CD4-positive, alpha-beta T cell (primary cell): ENCODE results near the gene MXI1. TPM values are rescaled to one million over a fixed set of nuclear protein-coding genes. Genes with fewer than 3 reads are reported as not detected.

Experiments
- ATAC-seq: fragments of 200-7000 bp; cut with Tn5 transposase; one replicate; pipeline ENCODE4 v1.10.0; 2022; ENCODE audit warnings: mild to moderate bottlenecking; ENCODE audit not compliant: poor library complexity
- CTCF ChIA-PET: fragments of 350-600 bp; sonication (Branson Sonifier 250); formaldehyde crosslinking; loops from one replicate; lab custom pipeline; 2021; ENCODE audit warnings: antibody characterized with exemption, inconsistent platforms; lab: Charles Lee
- POLR2A ChIA-PET: fragments of 350-600 bp; sonication (Branson Sonifier 250); formaldehyde crosslinking; loops from one replicate; lab custom pipeline; 2021; ENCODE audit warnings: antibody characterized with exemption, inconsistent platforms; lab: Charles Lee
- DNase-seq, 14 experiments: peaks; one replicate each; pipeline ENCODE4 v3.0.0-alpha.2; 2013 to 2020; ENCODE audit warnings: mixed read lengths in 2 of 14
- H3K27ac ChIP-seq, 2 donors: one replicate each; pipeline versions ENCODE4 v1.5.1 to v1.7.0; 2013; ENCODE audit warnings: low read length in 2 of 2, low read depth in 1 of 2, mild to moderate bottlenecking in 1 of 2
- H3K27me3 ChIP-seq, 2 experiments: 1 replicate in 1 of 2; 2 replicates in 1 of 2; pipeline versions ENCODE4 v1.6.1 to v1.7.0; 2013; ENCODE audit warnings: low read length in 2 of 2, control low read depth in 1 of 2, mild to moderate bottlenecking in 1 of 2, moderate library complexity in 1 of 2; ENCODE audit not compliant: insufficient read depth in 2 of 2, control insufficient read depth in 1 of 2
- H3K36me3 ChIP-seq: one replicate; pipeline ENCODE4 v1.6.1; 2013; ENCODE audit warnings: low read length, control low read depth; ENCODE audit not compliant: insufficient read depth
- H3K4me1 ChIP-seq: one replicate; pipeline ENCODE4 v1.6.1; 2013; ENCODE audit warnings: low read length, control low read depth; ENCODE audit not compliant: insufficient read depth
- H3K4me3 ChIP-seq: one replicate; pipeline ENCODE4 v1.5.1; 2013; ENCODE audit warnings: mild to moderate bottlenecking, low read length, moderate library complexity
- H3K9me3 ChIP-seq, 2 experiments: 1 replicate in 1 of 2; 2 replicates in 1 of 2; pipeline versions ENCODE4 v1.6.1 to v1.7.0; 2013; ENCODE audit warnings: low read length in 2 of 2, mild to moderate bottlenecking in 2 of 2, control low read depth in 1 of 2, moderate library complexity in 1 of 2; ENCODE audit not compliant: control insufficient read depth in 1 of 2, insufficient read depth in 1 of 2
- H3K27ac Mint-ChIP-seq: one replicate; pipeline ENCODE4 v1.8.0; 2020; ENCODE audit warnings: mixed read lengths
- H3K27me3 Mint-ChIP-seq: one replicate; pipeline ENCODE4 v1.8.0; 2021; ENCODE audit warnings: mixed read lengths
- H3K36me3 Mint-ChIP-seq: one replicate; pipeline ENCODE4 v1.8.0; 2021; ENCODE audit warnings: low read depth, mixed read lengths
- H3K4me1 Mint-ChIP-seq: one replicate; pipeline ENCODE4 v1.8.0; 2021; ENCODE audit warnings: low read depth, mixed read lengths
- H3K4me3 Mint-ChIP-seq: one replicate; pipeline ENCODE4 v1.8.0; 2020; ENCODE audit warnings: mild to moderate bottlenecking, mixed read lengths
- H3K9me3 Mint-ChIP-seq: one replicate; pipeline ENCODE4 v1.8.0; 2020; ENCODE audit warnings: mixed read lengths
- CTCF ChIP-seq: fragments of 200-600 bp; IDR thresholded peaks from one replicate; pipeline ENCODE4 v1.8.0; 2022; ENCODE audit warnings: antibody characterized with exemption, mild to moderate bottlenecking
- intact Hi-C, 2 experiments: fragments of 100-400 bp; cut with DNase I in 1 of 2; cut with micrococcal nuclease in 1 of 2; formaldehyde crosslinking; loops; one replicate each; pipeline versions ENCODE4 v1.15.1 to v1.9.0; 2023 to 2025; cut with DNase I, micrococcal nuclease
- total RNA-seq, 174 experiments: library from RNA in 2 of 174; stranded (reverse) in 2 of 174; gene quantifications; one replicate each; pipeline ENCODE4 v1.2.3 and lab custom pipeline; 2021 to 2026

The MXI1 gene
- total RNA-seq, 2 experiments from 2014 or later = 74.3 to 84.3 TPM

DNA sequence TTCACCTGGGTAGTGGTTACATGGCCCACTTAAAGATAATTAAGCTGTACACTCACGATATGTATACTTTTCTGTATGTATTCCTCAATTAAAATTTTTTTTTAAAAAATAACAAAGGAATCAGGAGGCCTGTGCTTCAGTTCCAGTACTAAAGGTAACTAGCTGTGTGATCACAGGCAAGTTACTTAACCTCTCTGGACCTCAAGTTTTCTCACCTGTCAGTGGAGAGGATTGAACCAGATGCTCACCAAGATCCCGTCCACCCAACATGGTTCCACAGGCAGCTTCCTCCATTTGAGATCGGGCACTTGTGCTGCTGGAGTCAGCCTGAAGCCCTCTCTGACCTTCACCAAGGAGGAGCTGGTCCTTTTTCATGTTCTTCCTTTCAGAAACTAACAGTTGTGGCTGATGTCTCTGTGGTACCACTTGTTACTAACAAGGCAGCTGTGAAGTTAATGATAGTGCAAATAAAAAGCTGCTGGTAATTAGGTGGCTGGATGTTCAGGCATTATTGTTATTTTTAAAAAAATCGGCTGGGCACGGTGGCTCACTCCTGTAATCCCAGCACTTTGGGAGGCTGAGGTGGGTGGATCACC lies 126.8 kb downstream of the MXI1 start:
- POLR2A ChIA-PET = no interaction called here
- no peak for ATAC-seq
- no peak overlapping the region for H3K4me3 Mint-ChIP-seq

GRCh38 chr10:110335314-110336064 lies 128.1 kb downstream of the MXI1 start:
- no peaks in the 10 kb centered on the region for H3K27me3 Mint-ChIP-seq
- ATAC-seq = no peak
- H3K27ac Mint-ChIP-seq = no peak overlapping the region
- TF ChIP-seq CTCF = no peak
- no peak overlapping the region for H3K4me3 Mint-ChIP-seq
- no peaks in the 10 kb centered on the region for H3K36me3 Mint-ChIP-seq
- H3K27me3 ChIP-seq = no peaks in the 10 kb centered on the region
- no peak overlapping the region for H3K4me3 ChIP-seq
- peaks cover 7% of the 10 kb centered on the region for H3K4me1 Mint-ChIP-seq
- H3K9me3 ChIP-seq = peaks cover 5 to 14% of the 10 kb centered on the region in 2 experiments
- no peak overlapping the region for H3K27ac ChIP-seq
- peaks cover 4% of the 10 kb centered on the region for H3K9me3 Mint-ChIP-seq
- no peaks in the 10 kb centered on the region for H3K36me3 ChIP-seq
- ChIA-PET POLR2A (interaction anchor here (1.0 kb wide), 1 partner anchor 20 kb away, joined by 4 read pairs; no protein-coding TSS in a partner anchor), CTCF (interaction anchor here (1.7 kb wide), 1 partner anchor 9 kb away, joined by 3 read pairs; no protein-coding TSS in a partner anchor)
- DNase-seq = peak in 1 of 14 experiments; percentile 32
- H3K4me1 ChIP-seq = peaks cover 8% of the 10 kb centered on the region
- intact Hi-C loops = no loop called here

More for the DNA sequence above, 126.8 kb downstream of the MXI1 start:
- Mint-ChIP-seq H3K4me1 (peaks cover 7% of the 10 kb centered on the region), H3K27me3 (no peaks in the 10 kb centered on the region), H3K9me3 (peaks cover 7% of the 10 kb centered on the region), H3K27ac (no peak overlapping the region), H3K36me3 (no peaks in the 10 kb centered on the region)
- Histone ChIP-seq H3K27me3 (no peaks in the 10 kb centered on the region), H3K4me3 (no peak overlapping the region), H3K4me1 (peaks cover 8% of the 10 kb centered on the region), H3K36me3 (no peaks in the 10 kb centered on the region), H3K27ac (no peak overlapping the region), H3K9me3 (peaks cover 10 to 19% of the 10 kb centered on the region in 2 experiments)
- TF ChIP-seq CTCF = no peak
- intact Hi-C loops = no loop called here
- CTCF ChIA-PET = interaction anchor here (0.6 to 1.7 kb wide), 3 partner anchors 8 to 117 kb away, joined by 3 read pairs; no protein-coding TSS in a partner anchor
- DNase-seq = no peak

DNA sequence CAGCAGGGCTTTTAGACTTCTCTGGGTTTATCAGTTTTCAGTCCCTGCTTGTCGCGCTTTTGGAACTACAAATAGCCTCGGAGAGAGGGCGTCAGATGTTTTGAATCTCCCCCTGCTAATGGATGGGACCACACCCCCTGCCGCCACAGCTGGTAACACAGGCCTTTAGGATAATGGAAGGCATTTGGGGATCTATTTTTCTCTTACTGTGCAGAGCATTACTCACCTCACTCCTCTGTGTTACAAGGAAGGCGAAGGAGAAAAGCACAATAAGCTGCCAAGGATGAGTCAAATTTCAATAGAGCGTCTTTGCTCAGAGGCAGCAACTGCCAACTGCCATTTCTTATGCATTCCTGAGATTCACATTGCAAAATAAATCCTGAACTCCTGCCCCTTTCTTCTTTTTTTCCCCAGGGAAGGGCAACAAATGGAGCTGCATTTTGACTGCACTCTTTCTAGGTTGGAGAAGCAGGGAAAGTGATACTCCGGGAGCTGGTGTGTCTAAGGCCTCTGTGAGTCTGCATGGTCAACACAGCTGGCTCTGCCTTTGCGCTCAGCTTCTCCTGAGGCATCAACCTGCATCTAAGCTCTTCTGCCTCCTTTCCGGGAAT lies 128.8 kb downstream of the MXI1 start:
- Mint-ChIP-seq H3K27me3 (no peaks in the 10 kb centered on the region), H3K4me3 (no peak overlapping the region), H3K36me3 (no peaks in the 10 kb centered on the region), H3K9me3 (no peaks in the 10 kb centered on the region), H3K4me1 (peaks cover 7% of the 10 kb centered on the region), H3K27ac (no peak overlapping the region)
- Histone ChIP-seq H3K9me3 (peaks cover 0 to 7% of the 10 kb centered on the region in 2 experiments), H3K27me3 (no peaks in the 10 kb centered on the region), H3K4me3 (no peak overlapping the region), H3K4me1 (peaks cover 8% of the 10 kb centered on the region), H3K36me3 (no peaks in the 10 kb centered on the region), H3K27ac (no peak overlapping the region)
- TF ChIP-seq CTCF = no peak
- ATAC-seq (no peak), DNase-seq (no peak)
- intact Hi-C loops = no loop called here
- CTCF ChIA-PET = no interaction called here
- POLR2A ChIA-PET = interaction anchor here (0.5 to 1.0 kb wide), 2 partner anchors 19 to 108 kb away, joined by 3 to 4 read pairs; no protein-coding TSS in a partner anchor

Other genes starting within 250 kb of the MXI1 start
- gene ADD3, start 199.6 kb upstream of the MXI1 start, total RNA-seq = 100 to 1,000 TPM; 273 to 302 TPM
- gene SMNDC1, start 97.3 kb downstream of the MXI1 start, total RNA-seq = 10 to 100 TPM; 40.2 to 48.1 TPM